ENCODE data around the gene ABCC11. TPM values are rescaled to one million over a fixed set of nuclear protein-coding genes. Genes with fewer than 3 reads are reported as not detected.
"Not testable (repeated sequence)": the region's sequence is repeated elsewhere in the genome, so short reads cannot be mapped to it uniquely, and the experiment has no call there.

ABCC11 gene
- total RNA-seq, 4 donors from 2014 or later, result 0.32 to 0.52 TPM; not detected in 2

GRCh38 chr16:48172682-48173081, 74.7 kb downstream of the ABCC11 start:
- TF ChIP-seq CTCF (IDR thresholded peaks at IDR 0.05), result no peak
- TF ChIP-seq POLR2A (IDR thresholded peaks at IDR 0.05), result no peak
- no peak overlapping the region for H3K4me3 ChIP-seq (ENCODE audit: low read depth, poor library complexity, severe bottlenecking)
- WGBS, 2 donors, result 44 to 74% methylated on average over 1 of the region's 1 CpG
- intact Hi-C loops (cut with DNase I; ENCODE audit: low total_unique reads), result loop anchor here (5.0 kb wide), 1 partner anchor 125 kb away; no protein-coding TSS in a partner anchor
- no peak for DNase-seq (ENCODE audit: low spot score in 2 of 2)

GRCh38 chr16:48169896-48170295, 77.4 kb downstream of the ABCC11 start:
- no peak overlapping the region for H3K4me3 ChIP-seq (ENCODE audit: low read depth, poor library complexity, severe bottlenecking)
- intact Hi-C loops (cut with DNase I; ENCODE audit: low total_unique reads), result loop anchor here (5.0 kb wide), 1 partner anchor 123 kb away; no protein-coding TSS in a partner anchor
- TF ChIP-seq CTCF (IDR thresholded peaks at IDR 0.05) (no peak), POLR2A (IDR thresholded peaks at IDR 0.05) (no peak)
- no peak for DNase-seq (ENCODE audit: low spot score in 2 of 2)
- 78 to 80% methylated on average over 8 of the region's 8 CpGs for WGBS, 2 donors

- no peak for DNase-seq (ENCODE audit: low spot score in 2 of 2)
- no peak overlapping the region for H3K4me3 ChIP-seq (ENCODE audit: low read depth, poor library complexity, severe bottlenecking)
- intact Hi-C loops (cut with DNase I; ENCODE audit: low total_unique reads), result no loop called here
- WGBS, 2 donors, result 73 to 74% methylated on average over 1 of the region's 1 CpG
- TF ChIP-seq POLR2A (IDR thresholded peaks at IDR 0.05) (no peak), CTCF (IDR thresholded peaks at IDR 0.05) (no peak)
Observed at GRCh38 chr16:48168075-48168474, 79.3 kb downstream of the ABCC11 start.

- WGBS, 2 donors, result 85 to 93% methylated on average over 5 of the region's 5 CpGs
- H3K4me3 ChIP-seq (ENCODE audit: low read depth, poor library complexity, severe bottlenecking); DNase-seq (ENCODE audit: low spot score in 2 of 2); intact Hi-C loops (cut with DNase I; ENCODE audit: low total_unique reads): not testable (repeated sequence)
Observed at GRCh38 chr16:48166617-48167016, 80.7 kb downstream of the ABCC11 start.

GRCh38 chr16:48165961-48166578, 81.3 kb downstream of the ABCC11 start:
- intact Hi-C loops (cut with DNase I; ENCODE audit: low total_unique reads), result no loop called here
- DNase-seq (ENCODE audit: low spot score in 2 of 2), result no peak
- TF ChIP-seq CTCF (IDR thresholded peaks at IDR 0.05), result no peak
- TF ChIP-seq POLR2A (IDR thresholded peaks at IDR 0.05), result no peak
- H3K4me3 ChIP-seq (ENCODE audit: low read depth, poor library complexity, severe bottlenecking), result no peak overlapping the region
- 75 to 79% methylated on average over 4 of the region's 4 CpGs for WGBS, 2 donors

- intact Hi-C loops (cut with DNase I; ENCODE audit: low total_unique reads), result no loop called here
- 27 to 36% methylated on average over 16 of the region's 16 CpGs for WGBS, 2 donors
- peak in 1 of 3 donors; percentile 53 for TF ChIP-seq CTCF (IDR thresholded peaks at IDR 0.05)
- TF ChIP-seq POLR2A (IDR thresholded peaks at IDR 0.05), result no peak
- no peak overlapping the region for H3K4me3 ChIP-seq (ENCODE audit: low read depth, poor library complexity, severe bottlenecking)
- DNase-seq (ENCODE audit: low spot score in 2 of 2), result peak; percentile 64 to 94
Observed at GRCh38 chr16:48164907-48165715, 82.2 kb downstream of the ABCC11 start.

All from lower leg skin (tissue), 4 donors.